Caco-2 (cell line): Measurements from ENCODE around the gene SLC19A1. TPM values are rescaled to one million over a fixed set of nuclear protein-coding genes. Genes with fewer than 3 reads are reported as not detected.

Source experiments
- BruUV-seq: library from RNA; stranded (reverse); fragments of 400-500 nt; replicated peaks from 2 replicates; lab custom pipeline; 2021; lab: Mats Ljungman, UMichigan
- CTCF ChIA-PET: fragments of 300-600 bp; sonication (Branson Sonifier 250); formaldehyde crosslinking; loops from one replicate; lab custom pipeline; 2022; ENCODE audit warnings: antibody characterized with exemption; lab: Charles Lee
- POLR2A ChIA-PET: fragments of 300-600 bp; sonication (Branson Sonifier 250); formaldehyde crosslinking; loops from one replicate; lab custom pipeline; 2022; ENCODE audit warnings: antibody characterized with exemption; lab: Charles Lee
- DNase-seq, 2 experiments: peaks; one replicate each; pipeline versions ENCODE4 v3.0.0 to v3.0.0-alpha.2; 2020 to 2022
- H3K27me3 ChIP-seq: replicated peaks from 2 replicates; pipeline ENCODE4 v1.6.0; 2011; ENCODE audit warnings: low read length; ENCODE audit not compliant: control insufficient read depth, insufficient read depth
- H3K36me3 ChIP-seq: 2 replicates; pipeline ENCODE4 v1.5.1; 2011; ENCODE audit warnings: low read length; ENCODE audit not compliant: control insufficient read depth, insufficient read depth
- H3K4me1 ChIP-seq: fragments of 250-450 bp; sonication (Bioruptor Pico); 2 replicates; pipeline ENCODE4 v1.5.1; 2020; ENCODE audit warnings: mild to moderate bottlenecking
- H3K4me3 ChIP-seq: 2 replicates; pipeline ENCODE4 v1.5.1; 2011; ENCODE audit warnings: low read depth, mild to moderate bottlenecking, control low read depth, low read length
- H3K9me3 ChIP-seq: fragments of 250-450 bp; sonication (Bioruptor Pico); 2 replicates; pipeline ENCODE4 v1.5.1; 2020; ENCODE audit warnings: mild to moderate bottlenecking, moderate library complexity
- H3K27ac Mint-ChIP-seq: one replicate; pipeline ENCODE4 v1.8.0; 2022; ENCODE audit warnings: mixed read lengths; ENCODE audit not compliant: unreplicated experiment
- H3K27me3 Mint-ChIP-seq: one replicate; pipeline ENCODE4 v1.8.0; 2022; ENCODE audit warnings: mixed read lengths; ENCODE audit not compliant: insufficient read depth, unreplicated experiment
- H3K36me3 Mint-ChIP-seq: one replicate; pipeline ENCODE4 v1.8.0; 2022; ENCODE audit warnings: mild to moderate bottlenecking, mixed read lengths; ENCODE audit not compliant: insufficient read depth, unreplicated experiment
- H3K4me1 Mint-ChIP-seq: one replicate; pipeline ENCODE4 v1.8.0; 2022; ENCODE audit warnings: low read depth, mixed read lengths; ENCODE audit not compliant: unreplicated experiment
- H3K4me3 Mint-ChIP-seq: one replicate; pipeline ENCODE4 v1.8.0; 2022; ENCODE audit warnings: mild to moderate bottlenecking, moderate library complexity, mixed read lengths; ENCODE audit not compliant: unreplicated experiment
- H3K9me3 Mint-ChIP-seq: one replicate; pipeline ENCODE4 v1.8.0; 2022; ENCODE audit warnings: mixed read lengths; ENCODE audit not compliant: unreplicated experiment
- CTCF ChIP-seq, 2 experiments: fragments of 200-600 bp in 1 of 2; IDR thresholded peaks; 1 replicate in 1 of 2; 2 replicates in 1 of 2; pipeline versions ENCODE4 v1.5.1 to v1.8.0; 2011 to 2022; ENCODE audit warnings: antibody characterized with exemption in 1 of 2, control low read depth in 1 of 2, inconsistent platforms in 1 of 2, low read depth in 1 of 2, low read length in 1 of 2, mild to moderate bottlenecking in 1 of 2, moderate library complexity in 1 of 2; ENCODE audit not compliant: insufficient read depth in 1 of 2, severe bottlenecking in 1 of 2, unreplicated experiment in 1 of 2
- intact Hi-C: fragments of 100-400 bp; cut with micrococcal nuclease; formaldehyde crosslinking; loops from one replicate; pipeline ENCODE4 v1.10.0; 2022; ENCODE audit not compliant: unreplicated experiment
- total RNA-seq: library from RNA; stranded (reverse); gene quantifications from 2 replicates; pipeline ENCODE4 v1.2.3, GENCODE V29; 2022

The SLC19A1 gene
- total RNA-seq, 1 experiment from 2014 or later, result 45.4 TPM

GRCh38 chr21:45547545-45547900 lies 5.3 kb upstream of the SLC19A1 start:
- DNase-seq, result peak in 1 of 2 experiments; percentile 41
- no peak overlapping the region for H3K4me3 ChIP-seq
- CTCF ChIA-PET, result interaction anchor here (0.7 to 1.5 kb wide), 2 partner anchors 9 to 76 kb away, joined by 3 to 5 read pairs; no protein-coding TSS in a partner anchor
- no peaks in the 10 kb centered on the region for H3K9me3 Mint-ChIP-seq
- POLR2A ChIA-PET, result interaction anchor here (0.6 kb wide), 1 partner anchor 8 kb away, joined by 3 read pairs; no protein-coding TSS in a partner anchor
- no peaks in the 10 kb centered on the region for H3K36me3 ChIP-seq
- no peaks in the 10 kb centered on the region for H3K27me3 Mint-ChIP-seq
- H3K27ac Mint-ChIP-seq, result peak overlapping the region; percentile 56
- no peak for TF ChIP-seq CTCF (IDR thresholded peaks at IDR 0.05; ENCODE audit: insufficient read depth in 1 of 2, low read depth in 1 of 2, low read length in 1 of 2, severe bottlenecking in 1 of 2, unreplicated experiment in 1 of 2)
- peak overlapping the region; percentile 23 for H3K4me3 Mint-ChIP-seq
- intact Hi-C loops, result no loop called here
- no peaks in the 10 kb centered on the region for H3K9me3 ChIP-seq
- H3K4me1 ChIP-seq, result peaks cover 36% of the 10 kb centered on the region
- peaks cover 32% of the 10 kb centered on the region for H3K4me1 Mint-ChIP-seq
- H3K36me3 Mint-ChIP-seq, result no peaks in the 10 kb centered on the region
- H3K27me3 ChIP-seq, result no peaks in the 10 kb centered on the region
- BruUV-seq, result no TSS peak

GRCh38 chr21:45546636-45547544 lies 4.7 kb upstream of the SLC19A1 start:
- H3K27me3 Mint-ChIP-seq, result no peaks in the 10 kb centered on the region
- peak overlapping the region; percentile 23 for H3K4me3 Mint-ChIP-seq
- no TSS peak for BruUV-seq
- DNase-seq, result peak; percentile 34 to 64
- TF ChIP-seq CTCF (IDR thresholded peaks at IDR 0.05; ENCODE audit: insufficient read depth in 1 of 2, low read depth in 1 of 2, low read length in 1 of 2, severe bottlenecking in 1 of 2, unreplicated experiment in 1 of 2), result no peak
- POLR2A ChIA-PET, result interaction anchor here (0.7 kb wide), 1 partner anchor 9 kb away, joined by 3 read pairs; no protein-coding TSS in a partner anchor
- H3K27me3 ChIP-seq, result no peaks in the 10 kb centered on the region
- no peaks in the 10 kb centered on the region for H3K9me3 Mint-ChIP-seq
- intact Hi-C loops, result no loop called here
- peak overlapping the region; percentile 56 for H3K27ac Mint-ChIP-seq
- H3K36me3 Mint-ChIP-seq, result no peaks in the 10 kb centered on the region
- no peaks in the 10 kb centered on the region for H3K9me3 ChIP-seq
- peaks cover 32% of the 10 kb centered on the region for H3K4me1 Mint-ChIP-seq
- peaks cover 36% of the 10 kb centered on the region for H3K4me1 ChIP-seq
- H3K36me3 ChIP-seq, result no peaks in the 10 kb centered on the region
- no peak overlapping the region for H3K4me3 ChIP-seq
- CTCF ChIA-PET, result interaction anchor here (0.7 to 1.5 kb wide), 2 partner anchors 9 to 75 kb away, joined by 3 to 5 read pairs; no protein-coding TSS in a partner anchor

- H3K36me3 ChIP-seq, result no peaks in the 10 kb centered on the region
- no peaks in the 10 kb centered on the region for H3K27me3 ChIP-seq
- TF ChIP-seq CTCF (IDR thresholded peaks at IDR 0.05; ENCODE audit: insufficient read depth in 1 of 2, low read depth in 1 of 2, low read length in 1 of 2, severe bottlenecking in 1 of 2, unreplicated experiment in 1 of 2), result no peak
- intact Hi-C loops, result no loop called here
- Mint-ChIP-seq H3K27ac (no peak overlapping the region), H3K36me3 (no peaks in the 10 kb centered on the region), H3K4me1 (peaks cover 25% of the 10 kb centered on the region), H3K27me3 (no peaks in the 10 kb centered on the region), H3K4me3 (no peak overlapping the region), H3K9me3 (no peaks in the 10 kb centered on the region)
- H3K4me1 ChIP-seq, result peaks cover 43% of the 10 kb centered on the region
- CTCF ChIA-PET, result no interaction called here
- no peak for DNase-seq
- POLR2A ChIA-PET, result no interaction called here
- no TSS peak for BruUV-seq
- H3K9me3 ChIP-seq, result no peaks in the 10 kb centered on the region
- H3K4me3 ChIP-seq, result no peak overlapping the region
Measured at GRCh38 chr21:45545691-45546531, 3.7 kb upstream of the SLC19A1 start.
